ENCODE measurements around the gene BCAR1.

Gene BCAR1

GRCh38 chr16:75292691-75293090 lies 41.3 kb upstream of the BCAR1 start:
- peak; percentile 33 for DNase-seq (ENCODE audit: low read depth)
- TF ChIP-seq CTCF (IDR thresholded peaks at IDR 0.05; ENCODE audit: insufficient read depth, low read depth, low read length, missing control alignments) = no peak
- no peak overlapping the region for H3K4me3 ChIP-seq (ENCODE audit: low read length)

- no peak for DNase-seq (ENCODE audit: low read depth)
- no peak overlapping the region for H3K4me3 ChIP-seq (ENCODE audit: low read length)
- TF ChIP-seq CTCF (IDR thresholded peaks at IDR 0.05; ENCODE audit: insufficient read depth, low read depth, low read length, missing control alignments) = no peak
These were observed 37.8 kb upstream of the BCAR1 start for GRCh38 chr16:75289189-75289588.

GRCh38 chr16:75288596-75289120 lies 37.2 kb upstream of the BCAR1 start:
- TF ChIP-seq CTCF (IDR thresholded peaks at IDR 0.05; ENCODE audit: insufficient read depth, low read depth, low read length, missing control alignments) = no peak
- no peak for DNase-seq (ENCODE audit: low read depth)
- no peak overlapping the region for H3K4me3 ChIP-seq (ENCODE audit: low read length)

- TF ChIP-seq CTCF (IDR thresholded peaks at IDR 0.05; ENCODE audit: insufficient read depth, low read depth, low read length, missing control alignments) = no peak
- DNase-seq (ENCODE audit: low read depth) = no peak
These were observed 36.8 kb upstream of the BCAR1 start for GRCh38 chr16:75288181-75288580.

GRCh38 chr16:75287708-75288107 lies 36.3 kb upstream of the BCAR1 start:
- no peak overlapping the region for H3K4me3 ChIP-seq (ENCODE audit: low read length)
- TF ChIP-seq CTCF (IDR thresholded peaks at IDR 0.05; ENCODE audit: insufficient read depth, low read depth, low read length, missing control alignments) = no peak
- peak; percentile 32 for DNase-seq (ENCODE audit: low read depth)

More at GRCh38 chr16:75288181-75288580, 36.8 kb upstream of the BCAR1 start:
- no peak overlapping the region for H3K4me3 ChIP-seq (ENCODE audit: low read length)

- TF ChIP-seq CTCF (IDR thresholded peaks at IDR 0.05; ENCODE audit: insufficient read depth, low read depth, low read length, missing control alignments) = no peak
- no peak overlapping the region for H3K4me3 ChIP-seq (ENCODE audit: low read length)
- no peak for DNase-seq (ENCODE audit: low read depth)
These were observed 35.0 kb upstream of the BCAR1 start for GRCh38 chr16:75286389-75286788.

Measured in epithelial cell of esophagus (primary cell).